SHP77 treated with DMSO at 0.1 percent for 48 hours (cell line): Measurements from ENCODE around the gene ABCA13.

Experiments used
- DNase-seq: peaks from one replicate; lab custom pipeline; 2025; lab: John Stamatoyannopoulos, UW

ABCA13 gene

DNA sequence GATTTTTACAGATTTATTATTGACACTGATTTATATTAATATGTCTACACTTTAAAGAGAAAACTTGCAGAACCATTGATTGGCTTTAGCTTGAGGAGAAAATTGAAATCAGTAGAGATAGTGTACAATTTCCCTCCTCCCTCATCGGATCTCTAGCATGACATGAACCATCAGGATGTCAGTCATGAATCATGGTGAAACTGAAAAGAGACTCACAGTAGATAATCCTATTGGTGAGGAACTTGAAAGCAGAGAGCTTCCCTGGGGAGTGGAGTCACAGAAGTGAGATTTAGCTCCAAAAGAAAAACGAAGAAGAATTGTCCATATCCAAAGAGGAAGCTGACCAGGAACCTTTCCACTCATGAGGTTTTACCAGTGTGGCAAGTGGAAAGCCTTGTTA, 346.8 kb downstream of the ABCA13 start:
- no peak for DNase-seq

DNA sequence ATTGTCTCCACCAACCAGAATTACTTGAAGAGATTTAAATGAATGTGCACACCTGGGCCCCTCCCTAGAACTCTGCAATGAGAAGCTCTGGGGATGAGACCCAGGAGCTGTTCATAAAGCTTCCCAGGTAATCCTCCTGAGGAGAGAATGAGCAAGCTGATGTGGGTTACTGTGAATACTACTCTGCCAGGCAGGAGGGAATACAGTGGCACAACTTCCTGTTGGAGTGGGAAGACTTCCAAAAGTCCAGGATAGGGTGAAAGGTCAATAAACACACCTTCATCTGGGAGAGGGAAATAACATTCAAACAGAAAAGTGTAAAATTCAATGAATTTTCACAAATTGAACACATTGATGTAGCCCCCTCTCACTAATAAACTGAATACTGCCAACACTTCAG, 351.4 kb downstream of the ABCA13 start:
- no peak for DNase-seq

DNA sequence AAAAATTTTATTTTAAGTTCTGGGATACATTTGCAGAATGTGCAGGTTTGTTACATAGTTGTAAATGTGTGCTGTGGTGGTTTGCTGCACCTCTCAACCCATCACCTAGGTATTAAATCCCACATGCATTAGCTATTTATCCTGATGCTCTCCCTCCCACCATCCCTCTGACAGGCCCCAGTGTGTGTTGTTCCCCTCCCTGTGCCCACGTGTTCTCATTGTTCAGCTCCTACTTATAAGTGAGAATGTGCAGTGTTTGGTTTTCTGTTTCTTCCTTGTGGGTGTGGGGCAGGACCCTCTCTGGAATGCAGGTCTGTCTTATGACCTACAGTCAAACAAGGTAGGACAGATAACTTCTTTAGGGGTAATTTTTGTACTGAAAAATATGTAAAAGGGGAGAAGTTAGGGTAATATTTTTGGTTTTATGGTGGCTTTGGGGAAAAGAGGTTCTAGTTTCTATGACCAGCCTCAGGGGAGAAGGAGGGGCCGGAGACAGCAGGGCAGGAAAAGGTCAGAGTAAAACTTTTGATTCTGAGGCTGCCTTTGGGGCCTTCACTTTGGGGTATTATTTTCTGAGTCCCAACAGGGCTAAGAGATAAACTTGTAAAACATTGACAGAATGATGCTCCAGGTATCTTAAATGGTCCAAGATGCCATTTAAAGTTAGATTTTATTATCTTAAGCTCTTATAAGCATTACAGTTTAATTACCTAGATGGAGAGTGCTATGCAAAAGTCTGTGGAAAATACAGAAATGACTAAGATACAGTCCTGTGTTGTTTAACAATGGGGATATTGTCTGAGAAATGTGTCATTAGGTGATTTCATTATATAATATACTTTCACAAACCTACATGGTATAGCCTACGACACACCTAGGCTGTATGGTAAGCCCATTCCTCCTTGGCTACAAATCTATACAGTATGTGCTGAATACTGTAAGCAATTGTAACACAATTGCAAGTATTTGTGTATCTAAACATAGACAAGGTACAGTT, 354.8 kb downstream of the ABCA13 start:
- DNase-seq, result no peak

DNA sequence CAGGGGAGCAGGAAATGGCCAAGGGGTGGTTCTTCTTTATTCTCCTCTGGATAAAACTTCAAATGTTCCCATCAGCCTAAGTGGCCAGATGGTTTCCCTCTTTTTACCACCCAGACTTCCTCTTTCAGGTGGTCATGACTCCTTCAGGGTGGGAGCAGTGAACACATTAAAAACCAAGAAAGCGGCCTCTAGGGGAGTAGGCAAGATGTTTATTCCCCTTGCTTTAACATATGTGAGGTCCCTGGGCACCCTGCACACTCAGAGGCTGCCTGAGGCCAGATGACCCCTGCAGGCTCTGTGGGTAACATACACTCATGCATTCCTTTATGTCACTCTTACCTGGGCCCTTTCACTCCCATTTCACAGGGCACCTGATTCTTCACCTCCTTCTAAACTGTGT, 357.4 kb downstream of the ABCA13 start:
- DNase-seq, result no peak

DNA sequence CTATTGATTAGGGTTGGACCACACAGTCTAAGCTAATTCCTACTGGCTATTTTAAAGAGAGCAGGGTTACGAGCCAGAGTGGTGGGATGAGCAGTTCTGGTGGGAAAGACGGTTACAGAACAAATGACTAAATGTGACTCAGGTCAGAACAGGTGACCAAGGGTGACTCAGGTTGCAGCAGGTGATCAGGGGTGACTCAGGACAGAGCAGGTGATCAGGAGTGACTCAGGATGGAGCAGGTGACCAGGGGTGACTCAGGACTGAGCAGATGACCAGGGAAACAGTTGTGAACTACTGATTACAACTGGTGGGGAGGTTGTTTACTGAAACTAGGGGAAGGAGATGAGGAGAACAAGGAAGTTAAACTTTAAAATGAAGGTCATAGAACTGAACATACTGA, 366.3 kb downstream of the ABCA13 start:
- no peak for DNase-seq

DNA sequence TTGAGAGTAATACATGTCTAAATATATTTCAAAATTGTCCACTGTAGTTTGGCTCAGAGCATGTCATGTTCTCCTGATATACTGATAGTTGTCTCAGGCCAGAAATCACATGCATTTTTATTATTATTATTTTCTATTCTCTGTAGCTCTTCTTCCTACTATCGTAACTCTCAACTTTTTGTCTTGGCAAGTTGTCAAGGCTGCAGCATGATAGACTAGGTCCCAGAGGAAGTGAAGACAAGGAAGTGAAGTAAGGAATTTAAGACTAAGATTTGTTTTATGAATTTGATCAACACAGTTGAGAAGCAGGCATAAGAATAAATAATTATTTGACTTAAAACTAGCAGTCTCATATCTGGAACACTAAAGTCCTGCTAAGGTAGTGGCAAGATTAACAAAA, 369.5 kb downstream of the ABCA13 start:
- no peak for DNase-seq

DNA sequence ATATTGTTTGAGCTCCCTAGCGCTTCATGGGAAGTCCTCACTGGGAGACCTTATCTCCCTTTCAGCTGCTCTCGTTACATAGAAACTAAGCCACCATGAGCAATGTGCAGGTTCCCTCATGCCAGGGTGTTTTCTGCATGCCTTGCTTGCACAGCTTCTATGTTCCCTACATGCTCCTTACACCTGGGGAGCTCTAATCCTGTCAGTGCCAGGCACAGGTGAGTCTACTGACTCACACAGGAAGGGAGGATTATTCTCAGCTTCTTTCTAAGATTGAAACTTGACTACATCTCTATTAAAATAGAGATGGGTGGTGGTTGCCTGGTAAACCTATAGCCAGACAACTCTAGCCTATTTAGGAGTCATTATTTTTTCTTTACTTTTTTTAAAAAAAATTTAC, 377.4 kb downstream of the ABCA13 start:
- DNase-seq, result no peak

DNA sequence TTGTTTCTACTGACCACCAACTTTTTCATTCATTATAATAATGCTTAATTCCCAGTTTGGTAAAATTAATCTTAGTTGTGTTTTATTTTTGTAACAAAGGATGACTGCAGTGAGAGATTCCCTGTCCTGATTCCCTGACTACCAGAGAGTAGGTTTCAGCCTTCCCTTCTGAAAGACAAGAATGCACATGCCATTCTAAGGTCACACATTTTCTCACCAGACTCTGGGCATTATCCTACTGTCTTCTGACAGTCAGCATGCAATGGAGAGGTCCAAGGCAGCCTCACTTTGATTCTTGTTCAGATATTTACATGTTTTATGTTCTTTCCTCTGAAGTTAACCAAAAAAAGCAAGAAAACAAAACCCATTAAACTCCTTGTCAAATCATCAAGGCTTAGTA, 380.4 kb downstream of the ABCA13 start:
- no peak for DNase-seq

DNA sequence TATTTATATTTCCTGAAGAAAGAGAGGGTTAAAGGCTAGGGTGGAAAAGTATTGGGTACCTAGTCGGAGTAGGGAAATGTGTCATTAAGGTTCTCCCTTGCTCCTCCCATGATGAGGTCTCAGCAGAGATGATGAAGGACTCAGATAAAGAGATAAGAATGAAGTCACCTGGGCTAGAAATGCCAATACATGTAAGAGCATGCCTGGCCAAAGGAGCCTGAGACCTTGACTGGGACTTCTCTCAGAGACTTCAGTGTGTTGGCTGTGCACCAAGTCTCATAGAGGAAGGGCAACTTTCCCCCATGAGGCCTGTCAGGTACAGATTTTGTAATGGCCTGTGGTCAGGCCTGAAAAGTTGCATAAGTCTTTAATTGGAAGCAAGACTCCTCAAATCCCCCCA, 392.1 kb downstream of the ABCA13 start:
- DNase-seq, result no peak

DNA sequence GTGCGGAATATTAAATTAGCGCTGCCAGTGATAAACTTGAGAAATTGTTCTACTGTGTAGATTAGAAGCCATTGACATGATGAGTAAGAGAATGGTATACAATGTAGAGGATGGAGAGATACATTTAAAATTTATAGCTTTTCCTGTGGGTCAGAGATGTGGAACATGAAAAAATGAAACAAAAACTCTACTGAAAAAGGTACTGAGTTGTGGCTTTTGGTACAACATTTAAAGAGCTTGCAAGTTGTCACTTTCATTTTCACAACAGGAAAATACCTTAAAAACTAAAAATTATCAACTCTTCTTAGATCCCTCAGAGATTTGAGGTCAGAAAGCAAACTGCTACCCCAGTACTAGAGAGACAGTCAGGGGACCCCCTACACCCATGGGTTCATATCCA, 404.3 kb downstream of the ABCA13 start:
- DNase-seq, result no peak

DNA sequence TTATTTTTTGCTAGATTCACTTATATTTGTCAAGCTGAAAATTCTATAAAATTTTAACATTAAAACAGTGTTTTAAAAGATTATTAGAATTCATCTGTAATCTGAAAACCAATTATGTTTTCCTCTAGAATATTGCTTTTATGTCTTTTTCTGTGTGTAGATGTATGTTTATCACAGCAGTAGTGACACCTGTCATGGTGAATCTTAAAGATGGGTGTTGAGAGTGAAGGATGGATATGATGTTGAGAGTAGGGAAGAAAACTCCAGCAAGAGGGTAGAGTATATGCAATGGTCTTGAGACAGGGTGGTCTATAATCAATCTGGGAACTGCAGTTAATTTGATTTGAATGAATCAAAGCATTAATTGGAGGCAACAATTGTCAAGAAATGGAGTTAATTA, 416.2 kb downstream of the ABCA13 start:
- no peak for DNase-seq

DNA sequence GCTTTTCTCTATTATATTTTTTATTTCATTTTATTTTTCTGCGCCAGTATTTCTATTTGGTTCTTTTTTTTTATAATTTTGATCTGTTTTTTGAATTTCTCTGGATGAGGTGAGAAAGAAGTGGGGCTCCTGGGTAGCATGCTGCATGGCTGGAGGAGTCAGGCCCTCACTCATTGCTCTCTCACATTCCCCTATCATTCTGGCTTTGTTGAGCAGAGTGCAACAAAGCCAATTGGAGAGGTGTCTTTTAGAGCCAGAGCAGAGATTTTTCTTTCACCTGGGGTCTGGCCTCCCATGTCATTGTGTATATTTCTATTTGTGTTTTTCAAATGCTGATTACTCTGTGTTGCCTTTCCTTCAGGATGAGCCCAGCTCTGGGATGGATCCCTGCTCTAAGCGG, 423.1 kb downstream of the ABCA13 start:
- DNase-seq, result no peak

DNA sequence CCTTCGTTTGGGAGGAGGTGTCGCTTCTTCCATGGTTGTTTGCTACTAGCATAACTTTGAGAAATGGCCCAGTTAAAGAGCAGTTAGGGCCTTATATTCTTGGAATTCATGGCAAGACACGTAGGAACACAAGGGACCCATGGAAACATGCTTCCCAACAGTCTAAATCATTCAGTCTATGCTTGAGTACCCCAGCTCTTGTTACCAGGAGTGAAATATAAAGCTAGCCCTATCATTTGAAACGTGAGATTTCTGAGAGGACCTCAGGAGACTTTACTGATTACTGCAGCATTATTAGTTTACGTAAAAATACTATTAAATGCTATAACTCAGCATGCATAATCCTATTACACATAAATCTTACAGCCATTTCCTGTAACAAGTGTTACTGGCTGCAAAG, 424.5 kb downstream of the ABCA13 start:
- DNase-seq, result no peak

DNA sequence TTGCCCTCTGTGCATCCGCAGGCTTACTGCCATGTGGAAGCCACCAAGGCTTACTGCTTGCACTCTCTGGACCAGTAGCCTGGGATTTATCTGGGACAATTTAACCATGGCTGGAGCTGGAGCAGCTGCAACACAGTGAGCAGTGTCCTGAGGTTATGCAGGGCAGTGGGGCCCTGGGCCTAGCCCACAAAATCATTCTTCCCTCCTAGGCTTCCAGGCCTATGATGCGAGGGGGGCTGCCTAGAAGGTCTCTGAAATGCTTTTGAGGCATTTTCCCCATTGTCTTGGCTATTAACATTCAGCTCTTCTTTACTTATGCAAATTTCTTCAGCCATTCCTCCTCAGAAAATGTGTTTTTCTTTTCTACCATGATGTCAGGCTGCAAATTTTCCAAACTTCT, 439.4 kb downstream of the ABCA13 start:
- no peak for DNase-seq

DNA sequence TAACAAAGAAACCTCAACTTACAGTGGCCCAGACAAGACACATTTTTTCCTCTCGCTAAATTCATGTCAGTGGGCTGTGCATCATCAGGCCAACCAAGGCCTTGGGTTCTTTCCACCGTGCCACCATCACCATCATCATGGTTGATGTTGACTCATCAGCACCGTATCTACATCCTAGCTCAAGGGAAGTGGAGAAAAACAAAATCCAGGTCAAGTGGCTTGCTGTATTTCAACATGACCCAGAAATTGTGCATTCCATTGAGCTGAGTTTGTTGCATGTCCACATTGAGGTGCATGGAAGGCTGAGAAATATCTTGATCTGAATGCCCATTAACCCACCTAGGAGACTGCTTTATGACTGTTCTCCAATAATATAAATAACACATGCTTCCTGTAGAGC, 440.7 kb downstream of the ABCA13 start:
- DNase-seq, result no peak

DNA sequence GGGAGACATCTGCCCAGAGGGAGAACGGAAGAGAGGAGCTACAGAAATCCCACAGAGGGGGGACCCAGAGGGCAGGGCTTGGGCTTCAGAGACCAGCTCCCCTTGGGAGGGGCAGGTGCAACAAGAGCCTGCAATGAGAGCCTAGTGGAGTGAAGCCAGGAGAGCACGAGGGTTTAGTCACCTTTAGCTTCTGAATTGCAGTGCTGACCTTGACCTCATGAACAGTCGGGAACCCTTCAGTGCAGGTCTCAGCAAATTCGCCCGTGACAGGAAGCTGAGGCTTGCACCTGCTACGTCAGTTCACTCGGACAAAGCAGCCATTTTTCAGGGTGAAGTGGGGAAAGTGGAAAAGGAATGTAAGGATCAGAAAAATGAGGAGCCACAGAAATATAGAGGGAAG, 446.2 kb downstream of the ABCA13 start:
- DNase-seq, result no peak

DNA sequence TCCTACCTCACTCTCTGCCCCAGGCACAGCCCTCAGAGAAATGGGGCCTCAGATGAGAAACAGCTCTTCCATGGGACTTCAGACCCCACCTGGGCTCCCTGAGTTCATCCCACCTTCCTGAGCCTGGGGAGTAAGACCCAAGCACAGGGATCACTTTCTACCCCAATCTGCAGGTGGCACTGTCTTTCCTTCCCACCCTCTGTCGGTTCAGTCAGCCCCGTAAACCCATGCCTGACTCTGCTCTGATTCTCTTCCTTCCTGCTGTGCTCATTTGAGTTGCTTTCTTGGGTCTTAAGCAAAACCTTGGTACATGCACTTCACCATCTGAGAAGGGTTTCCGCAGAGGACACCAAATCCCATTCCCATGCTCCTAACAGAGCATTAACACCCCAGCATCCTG, 446.7 kb downstream of the ABCA13 start:
- DNase-seq, result no peak

DNA sequence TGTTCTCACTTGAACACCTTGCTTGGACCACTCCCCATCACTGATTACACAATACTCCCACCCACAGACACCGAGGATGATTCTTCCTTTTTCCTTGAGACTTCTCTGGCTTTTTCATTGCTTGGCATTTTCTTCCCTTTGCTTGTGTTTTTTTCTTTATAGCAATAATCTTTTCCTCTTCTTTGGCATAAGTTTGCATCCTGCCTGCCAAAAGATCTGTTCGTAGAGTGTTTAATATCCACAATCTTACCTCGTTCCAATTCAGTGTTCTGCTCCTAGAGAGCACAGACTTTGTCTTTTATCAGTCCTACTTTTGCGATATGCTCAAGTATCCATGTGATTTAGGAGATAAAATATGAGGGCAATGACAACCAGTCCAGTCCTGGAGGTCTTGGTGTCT, 449.8 kb downstream of the ABCA13 start:
- no peak for DNase-seq

DNA sequence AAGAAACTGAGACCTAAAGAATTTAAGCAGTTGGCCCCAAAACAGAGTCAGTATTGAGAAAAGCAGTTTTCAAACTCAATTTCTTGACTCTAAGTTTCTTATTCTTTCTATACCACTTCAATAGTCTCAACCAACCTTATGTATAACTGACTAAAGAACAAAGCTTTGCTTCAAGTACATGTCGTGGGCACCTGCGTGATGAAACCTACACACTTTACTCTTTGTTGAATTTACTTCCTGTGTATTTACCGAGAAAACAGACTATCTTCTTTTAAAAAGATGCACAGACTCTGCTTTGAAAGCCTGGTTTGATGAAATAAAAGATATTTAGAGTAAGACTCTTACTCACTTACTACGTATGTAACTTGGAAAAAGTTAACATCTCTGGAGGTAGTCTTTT, 455.9 kb downstream of the ABCA13 start:
- no peak for DNase-seq

DNA sequence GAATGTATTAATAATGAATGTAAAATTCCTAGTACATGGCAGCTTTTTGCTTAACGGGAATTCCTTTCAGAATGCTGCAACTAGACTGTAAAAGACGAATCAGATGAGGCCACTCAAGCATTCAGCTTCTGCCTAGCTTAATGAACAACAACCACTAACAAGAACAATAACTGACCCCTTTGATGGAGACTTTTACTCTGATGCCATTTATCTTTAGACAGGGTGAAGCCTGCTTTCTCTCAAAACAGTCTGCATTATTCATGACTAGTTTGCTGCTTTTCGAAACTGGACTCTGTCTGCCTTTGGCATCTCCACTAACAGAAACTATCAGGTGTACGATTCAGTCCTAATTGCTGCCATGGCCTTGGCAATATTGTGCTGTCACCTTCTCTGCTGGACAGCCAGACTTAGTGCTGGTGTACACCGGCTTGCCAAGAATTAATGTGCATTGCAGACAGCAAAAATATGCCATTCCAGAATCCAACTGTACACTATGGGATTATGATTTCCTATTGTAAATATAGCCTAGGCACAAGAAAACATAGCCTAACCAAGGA, 457.6 kb downstream of the ABCA13 start:
- no peak for DNase-seq

DNA sequence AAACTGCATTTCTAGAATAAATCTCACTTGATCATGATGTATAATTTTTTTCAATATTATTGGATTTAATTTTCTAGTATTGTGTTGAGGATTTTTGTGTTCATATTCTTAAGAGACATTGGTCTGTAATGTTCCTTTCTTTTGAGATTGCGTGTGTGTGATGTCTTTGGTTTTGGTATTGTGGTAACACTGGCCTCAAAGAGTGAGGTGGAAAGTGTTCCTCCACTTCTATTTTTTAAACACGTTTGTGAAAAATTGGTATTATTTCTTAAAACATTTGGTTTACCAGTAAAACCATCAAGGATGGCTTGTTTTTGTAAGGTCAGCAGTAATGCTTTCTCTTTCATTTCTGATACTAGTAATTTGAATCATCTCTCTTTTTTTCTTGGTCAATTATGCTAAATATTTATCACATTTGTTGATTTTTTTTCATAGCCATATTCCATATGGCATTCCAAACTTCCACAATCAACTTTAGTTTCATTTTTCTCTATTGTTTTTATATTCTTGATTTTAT, 462.9 kb downstream of the ABCA13 start:
- DNase-seq, result no peak

DNA sequence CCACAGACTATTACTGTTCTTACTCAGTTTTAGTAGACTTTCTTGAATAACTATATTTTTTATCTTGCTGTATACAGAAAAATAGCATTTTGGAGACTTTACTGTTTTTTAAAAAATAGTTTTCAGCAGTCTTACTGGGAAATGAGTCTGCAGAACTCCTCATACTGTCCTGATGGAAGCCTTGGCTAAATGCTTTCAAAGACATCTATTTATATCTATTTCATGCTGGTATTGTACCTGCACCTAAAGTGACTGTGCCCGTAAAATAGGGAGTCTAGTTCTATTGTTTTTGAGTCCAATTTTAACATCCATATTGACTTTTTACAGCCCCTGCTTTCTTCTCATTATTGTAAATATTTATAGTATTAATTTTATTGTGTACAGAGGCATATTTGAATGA, 464.5 kb downstream of the ABCA13 start:
- no peak for DNase-seq

DNA sequence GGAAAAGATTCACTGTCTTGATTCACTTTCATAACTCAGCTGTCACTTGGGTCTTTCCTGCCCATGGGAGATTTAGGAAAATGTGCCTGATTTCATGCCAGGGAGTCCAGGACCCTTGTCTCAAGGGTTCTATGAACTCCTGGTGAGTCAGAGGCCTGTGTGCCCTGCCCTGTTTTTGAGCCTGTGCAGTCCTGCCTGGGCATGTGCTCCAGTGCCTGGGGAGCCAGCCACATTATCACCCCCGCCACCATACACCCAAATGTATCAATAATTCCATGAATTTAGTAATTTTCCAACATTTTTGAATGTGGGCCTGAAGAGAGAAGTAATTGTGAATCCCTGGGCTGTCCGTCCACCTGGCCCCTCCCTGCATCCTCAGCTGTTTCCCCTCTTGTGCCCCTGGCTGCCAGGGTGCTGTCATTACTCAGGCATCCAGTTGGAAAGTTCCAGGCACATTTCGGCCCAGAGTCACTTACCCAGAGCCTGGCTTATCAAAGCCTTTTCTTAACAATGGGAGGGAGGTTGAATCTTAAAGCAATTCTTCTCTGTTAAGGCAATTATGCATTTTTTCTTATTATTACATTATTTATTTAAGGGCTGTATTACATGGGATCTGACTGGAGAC, 465.2 kb downstream of the ABCA13 start:
- DNase-seq, result peak; percentile 70
